Embryonic facial prominence (tissue), 1 donor: ENCODE measurements around the gene WWC1.
"Not testable (repeated sequence)": the region's sequence is repeated elsewhere in the genome, so short reads cannot be mapped to it uniquely, and the experiment has no call there.

Experiments used
- DNase-seq: peaks from one replicate; pipeline ENCODE4 v3.0.0-alpha.2; 2016; ENCODE audit errors: extremely low spot score

WWC1 gene

GRCh38 chr5:168307925-168308584 lies 16.6 kb downstream of the WWC1 start:
- DNase-seq = no peak

- no peak for DNase-seq
These were observed 17.6 kb downstream of the WWC1 start for GRCh38 chr5:168308976-168309598.

GRCh38 chr5:168310541-168310940 lies 19.1 kb downstream of the WWC1 start:
- DNase-seq = not testable (repeated sequence)

- no peak for DNase-seq
These were observed 19.7 kb downstream of the WWC1 start for GRCh38 chr5:168311061-168311566.

- DNase-seq = no peak
These were observed 21.3 kb downstream of the WWC1 start for GRCh38 chr5:168312606-168313295.

- DNase-seq = no peak
These were observed 22.3 kb downstream of the WWC1 start for GRCh38 chr5:168313596-168314204.

- DNase-seq = no peak
These were observed 23.4 kb downstream of the WWC1 start for GRCh38 chr5:168314735-168315411.

GRCh38 chr5:168315416-168316138 lies 24.1 kb downstream of the WWC1 start:
- no peak for DNase-seq

- DNase-seq = no peak
These were observed 24.7 kb downstream of the WWC1 start for GRCh38 chr5:168316139-168316578.

GRCh38 chr5:168317096-168317520 lies 25.7 kb downstream of the WWC1 start:
- no peak for DNase-seq

GRCh38 chr5:168317521-168318147 lies 26.2 kb downstream of the WWC1 start:
- DNase-seq = peak; percentile 48

GRCh38 chr5:168318240-168318639 lies 26.8 kb downstream of the WWC1 start:
- no peak for DNase-seq

GRCh38 chr5:168319774-168320173 lies 28.3 kb downstream of the WWC1 start:
- no peak for DNase-seq

GRCh38 chr5:168320805-168321204 lies 29.4 kb downstream of the WWC1 start:
- DNase-seq = no peak

- DNase-seq = no peak
These were observed 33.6 kb downstream of the WWC1 start for GRCh38 chr5:168324859-168325630.

GRCh38 chr5:168327019-168327421 lies 35.6 kb downstream of the WWC1 start:
- no peak for DNase-seq

- no peak for DNase-seq
These were observed 36.0 kb downstream of the WWC1 start for GRCh38 chr5:168327451-168327850.

GRCh38 chr5:168327994-168328393 lies 36.5 kb downstream of the WWC1 start:
- no peak for DNase-seq

- no peak for DNase-seq
These were observed 37.4 kb downstream of the WWC1 start for GRCh38 chr5:168328814-168329213.

- no peak for DNase-seq
These were observed 37.9 kb downstream of the WWC1 start for GRCh38 chr5:168329302-168329701.
